ENCODE data around the gene CRB1. TPM values are rescaled to one million over a fixed set of nuclear protein-coding genes. Genes with fewer than 3 reads are reported as not detected.

The CRB1 gene
- total and polyA plus RNA-seq, 2 experiments from 2014 or later: 0.27 to 0.56 TPM

DNA sequence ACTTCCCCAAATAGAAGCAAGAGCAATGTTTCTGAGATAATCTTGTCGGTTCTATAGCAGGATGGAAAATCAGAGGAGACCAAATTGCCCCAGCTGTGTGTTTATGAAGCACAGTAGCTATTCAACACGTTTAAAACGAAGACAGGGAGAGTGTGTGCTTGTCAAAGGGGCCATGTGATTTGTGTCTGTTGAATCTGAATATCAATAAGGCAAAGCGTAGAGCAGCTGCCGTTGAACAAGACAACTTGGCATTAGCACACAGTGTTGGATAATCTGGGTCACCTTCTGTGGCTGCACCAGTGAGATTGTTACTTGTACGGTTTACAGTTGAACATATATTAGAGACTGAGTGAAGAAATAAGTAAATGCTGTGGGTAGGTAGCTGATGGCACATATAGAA is 1.0 kb downstream of the CRB1 start:
- H4K20me1 ChIP-seq (replicated peaks; ENCODE audit: insufficient read depth): no peaks in the 10 kb centered on the region
- H3F3A ChIP-seq (replicated peaks; ENCODE audit: low read depth): no peaks in the 10 kb centered on the region
- H3K27ac ChIP-seq (ENCODE audit: low read depth): no peak overlapping the region
- no peaks in the 10 kb centered on the region for H3K36me3 ChIP-seq (ENCODE audit: insufficient read depth)
- Mint-ChIP-seq H3K27me3 (ENCODE audit: insufficient read depth, low read depth, poor library complexity) (no peaks in the 10 kb centered on the region), H3K27ac (no peak overlapping the region), H3K9me3 (no peaks in the 10 kb centered on the region), H3K36me3 (ENCODE audit: low read depth) (no peaks in the 10 kb centered on the region), H3K4me3 (no peak overlapping the region), H3K4me1 (peaks cover 6% of the 10 kb centered on the region; the same call in 2 of the 3 replicates)
- no peaks in the 10 kb centered on the region for H3K9me2 ChIP-seq (ENCODE audit: insufficient read depth)
- H3K4me2 ChIP-seq: no peak overlapping the region
- no peak overlapping the region for H3K4me3 ChIP-seq
- H3K27me3 ChIP-seq (ENCODE audit: insufficient read depth): no peaks in the 10 kb centered on the region
- TF ChIP-seq JUNB (IDR thresholded peaks at IDR 0.05; ENCODE audit: unreplicated experiment): no peak
- no peak for TF ChIP-seq ZNF114 (CRISPR knock-in tag; IDR thresholded peaks at IDR 0.05)
- TF ChIP-seq, protein P1, sequence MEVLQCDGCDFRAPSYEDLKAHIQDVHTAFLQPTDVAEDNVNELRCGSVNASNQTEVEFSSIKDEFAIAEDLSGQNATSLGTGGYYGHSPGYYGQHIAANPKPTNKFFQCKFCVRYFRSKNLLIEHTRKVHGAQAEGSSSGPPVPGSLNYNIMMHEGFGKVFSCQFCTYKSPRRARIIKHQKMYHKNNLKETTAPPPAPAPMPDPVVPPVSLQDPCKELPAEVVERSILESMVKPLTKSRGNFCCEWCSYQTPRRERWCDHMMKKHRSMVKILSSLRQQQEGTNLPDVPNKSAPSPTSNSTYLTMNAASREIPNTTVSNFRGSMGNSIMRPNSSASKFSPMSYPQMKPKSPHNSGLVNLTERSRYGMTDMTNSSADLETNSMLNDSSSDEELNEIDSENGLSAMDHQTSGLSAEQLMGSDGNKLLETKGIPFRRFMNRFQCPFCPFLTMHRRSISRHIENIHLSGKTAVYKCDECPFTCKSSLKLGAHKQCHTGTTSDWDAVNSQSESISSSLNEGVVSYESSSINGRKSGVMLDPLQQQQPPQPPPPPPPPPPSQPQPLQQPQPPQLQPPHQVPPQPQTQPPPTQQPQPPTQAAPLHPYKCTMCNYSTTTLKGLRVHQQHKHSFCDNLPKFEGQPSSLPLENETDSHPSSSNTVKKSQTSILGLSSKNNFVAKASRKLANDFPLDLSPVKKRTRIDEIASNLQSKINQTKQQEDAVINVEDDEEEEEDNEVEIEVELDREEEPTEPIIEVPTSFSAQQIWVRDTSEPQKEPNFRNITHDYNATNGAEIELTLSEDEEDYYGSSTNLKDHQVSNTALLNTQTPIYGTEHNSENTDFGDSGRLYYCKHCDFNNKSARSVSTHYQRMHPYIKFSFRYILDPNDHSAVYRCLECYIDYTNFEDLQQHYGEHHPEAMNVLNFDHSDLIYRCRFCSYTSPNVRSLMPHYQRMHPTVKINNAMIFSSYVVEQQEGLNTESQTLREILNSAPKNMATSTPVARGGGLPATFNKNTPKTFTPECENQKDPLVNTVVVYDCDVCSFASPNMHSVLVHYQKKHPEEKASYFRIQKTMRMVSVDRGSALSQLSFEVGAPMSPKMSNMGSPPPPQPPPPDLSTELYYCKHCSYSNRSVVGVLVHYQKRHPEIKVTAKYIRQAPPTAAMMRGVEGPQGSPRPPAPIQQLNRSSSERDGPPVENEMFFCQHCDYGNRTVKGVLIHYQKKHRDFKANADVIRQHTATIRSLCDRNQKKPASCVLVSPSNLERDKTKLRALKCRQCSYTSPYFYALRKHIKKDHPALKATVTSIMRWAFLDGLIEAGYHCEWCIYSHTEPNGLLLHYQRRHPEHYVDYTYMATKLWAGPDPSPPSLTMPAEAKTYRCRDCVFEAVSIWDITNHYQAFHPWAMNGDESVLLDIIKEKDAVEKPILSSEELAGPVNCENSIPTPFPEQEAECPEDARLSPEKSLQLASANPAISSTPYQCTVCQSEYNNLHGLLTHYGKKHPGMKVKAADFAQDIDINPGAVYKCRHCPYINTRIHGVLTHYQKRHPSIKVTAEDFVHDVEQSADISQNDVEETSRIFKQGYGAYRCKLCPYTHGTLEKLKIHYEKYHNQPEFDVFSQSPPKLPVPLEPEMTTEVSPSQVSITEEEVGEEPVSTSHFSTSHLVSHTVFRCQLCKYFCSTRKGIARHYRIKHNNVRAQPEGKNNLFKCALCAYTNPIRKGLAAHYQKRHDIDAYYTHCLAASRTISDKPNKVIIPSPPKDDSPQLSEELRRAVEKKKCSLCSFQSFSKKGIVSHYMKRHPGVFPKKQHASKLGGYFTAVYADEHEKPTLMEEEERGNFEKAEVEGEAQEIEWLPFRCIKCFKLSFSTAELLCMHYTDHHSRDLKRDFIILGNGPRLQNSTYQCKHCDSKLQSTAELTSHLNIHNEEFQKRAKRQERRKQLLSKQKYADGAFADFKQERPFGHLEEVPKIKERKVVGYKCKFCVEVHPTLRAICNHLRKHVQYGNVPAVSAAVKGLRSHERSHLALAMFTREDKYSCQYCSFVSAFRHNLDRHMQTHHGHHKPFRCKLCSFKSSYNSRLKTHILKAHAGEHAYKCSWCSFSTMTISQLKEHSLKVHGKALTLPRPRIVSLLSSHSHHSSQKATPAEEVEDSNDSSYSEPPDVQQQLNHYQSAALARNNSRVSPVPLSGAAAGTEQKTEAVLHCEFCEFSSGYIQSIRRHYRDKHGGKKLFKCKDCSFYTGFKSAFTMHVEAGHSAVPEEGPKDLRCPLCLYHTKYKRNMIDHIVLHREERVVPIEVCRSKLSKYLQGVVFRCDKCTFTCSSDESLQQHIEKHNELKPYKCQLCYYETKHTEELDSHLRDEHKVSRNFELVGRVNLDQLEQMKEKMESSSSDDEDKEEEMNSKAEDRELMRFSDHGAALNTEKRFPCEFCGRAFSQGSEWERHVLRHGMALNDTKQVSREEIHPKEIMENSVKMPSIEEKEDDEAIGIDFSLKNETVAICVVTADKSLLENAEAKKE (CRISPR knock-in tag; IDR thresholded peaks at IDR 0.05): no peak
- TF ChIP-seq, protein P2, sequence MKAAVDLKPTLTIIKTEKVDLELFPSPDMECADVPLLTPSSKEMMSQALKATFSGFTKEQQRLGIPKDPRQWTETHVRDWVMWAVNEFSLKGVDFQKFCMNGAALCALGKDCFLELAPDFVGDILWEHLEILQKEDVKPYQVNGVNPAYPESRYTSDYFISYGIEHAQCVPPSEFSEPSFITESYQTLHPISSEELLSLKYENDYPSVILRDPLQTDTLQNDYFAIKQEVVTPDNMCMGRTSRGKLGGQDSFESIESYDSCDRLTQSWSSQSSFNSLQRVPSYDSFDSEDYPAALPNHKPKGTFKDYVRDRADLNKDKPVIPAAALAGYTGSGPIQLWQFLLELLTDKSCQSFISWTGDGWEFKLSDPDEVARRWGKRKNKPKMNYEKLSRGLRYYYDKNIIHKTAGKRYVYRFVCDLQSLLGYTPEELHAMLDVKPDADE (IDR thresholded peaks at IDR 0.05): no peak
- TF ChIP-seq EZH2 (IDR thresholded peaks at IDR 0.05; ENCODE audit: low read depth, unreplicated experiment): no peak
- no peak for TF ChIP-seq CREB1 (CRISPR knock-in tag; IDR thresholded peaks at IDR 0.05; ENCODE audit: low read depth)
- TF ChIP-seq EZH2phosphoT487 (IDR thresholded peaks at IDR 0.05; ENCODE audit: unreplicated experiment): no peak
- TF ChIP-seq, protein P3, sequence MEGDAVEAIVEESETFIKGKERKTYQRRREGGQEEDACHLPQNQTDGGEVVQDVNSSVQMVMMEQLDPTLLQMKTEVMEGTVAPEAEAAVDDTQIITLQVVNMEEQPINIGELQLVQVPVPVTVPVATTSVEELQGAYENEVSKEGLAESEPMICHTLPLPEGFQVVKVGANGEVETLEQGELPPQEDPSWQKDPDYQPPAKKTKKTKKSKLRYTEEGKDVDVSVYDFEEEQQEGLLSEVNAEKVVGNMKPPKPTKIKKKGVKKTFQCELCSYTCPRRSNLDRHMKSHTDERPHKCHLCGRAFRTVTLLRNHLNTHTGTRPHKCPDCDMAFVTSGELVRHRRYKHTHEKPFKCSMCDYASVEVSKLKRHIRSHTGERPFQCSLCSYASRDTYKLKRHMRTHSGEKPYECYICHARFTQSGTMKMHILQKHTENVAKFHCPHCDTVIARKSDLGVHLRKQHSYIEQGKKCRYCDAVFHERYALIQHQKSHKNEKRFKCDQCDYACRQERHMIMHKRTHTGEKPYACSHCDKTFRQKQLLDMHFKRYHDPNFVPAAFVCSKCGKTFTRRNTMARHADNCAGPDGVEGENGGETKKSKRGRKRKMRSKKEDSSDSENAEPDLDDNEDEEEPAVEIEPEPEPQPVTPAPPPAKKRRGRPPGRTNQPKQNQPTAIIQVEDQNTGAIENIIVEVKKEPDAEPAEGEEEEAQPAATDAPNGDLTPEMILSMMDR (conservative IDR thresholded peaks at IDR 0.05; ENCODE audit: low read depth in 2 of 2): no peak
- no peak for TF ChIP-seq NANOG (IDR thresholded peaks at IDR 0.05; ENCODE audit: borderline replicate concordance)
- no peak for TF ChIP-seq POLR2AphosphoS5 (IDR thresholded peaks at IDR 0.05; ENCODE audit: low read depth)
- no peak for TF ChIP-seq ZNF331 (CRISPR knock-in tag; IDR thresholded peaks at IDR 0.05; ENCODE audit: low read depth)
- no peak for TF ChIP-seq STAT1 (IDR thresholded peaks at IDR 0.05; ENCODE audit: unreplicated experiment)
- TF ChIP-seq, protein P4, sequence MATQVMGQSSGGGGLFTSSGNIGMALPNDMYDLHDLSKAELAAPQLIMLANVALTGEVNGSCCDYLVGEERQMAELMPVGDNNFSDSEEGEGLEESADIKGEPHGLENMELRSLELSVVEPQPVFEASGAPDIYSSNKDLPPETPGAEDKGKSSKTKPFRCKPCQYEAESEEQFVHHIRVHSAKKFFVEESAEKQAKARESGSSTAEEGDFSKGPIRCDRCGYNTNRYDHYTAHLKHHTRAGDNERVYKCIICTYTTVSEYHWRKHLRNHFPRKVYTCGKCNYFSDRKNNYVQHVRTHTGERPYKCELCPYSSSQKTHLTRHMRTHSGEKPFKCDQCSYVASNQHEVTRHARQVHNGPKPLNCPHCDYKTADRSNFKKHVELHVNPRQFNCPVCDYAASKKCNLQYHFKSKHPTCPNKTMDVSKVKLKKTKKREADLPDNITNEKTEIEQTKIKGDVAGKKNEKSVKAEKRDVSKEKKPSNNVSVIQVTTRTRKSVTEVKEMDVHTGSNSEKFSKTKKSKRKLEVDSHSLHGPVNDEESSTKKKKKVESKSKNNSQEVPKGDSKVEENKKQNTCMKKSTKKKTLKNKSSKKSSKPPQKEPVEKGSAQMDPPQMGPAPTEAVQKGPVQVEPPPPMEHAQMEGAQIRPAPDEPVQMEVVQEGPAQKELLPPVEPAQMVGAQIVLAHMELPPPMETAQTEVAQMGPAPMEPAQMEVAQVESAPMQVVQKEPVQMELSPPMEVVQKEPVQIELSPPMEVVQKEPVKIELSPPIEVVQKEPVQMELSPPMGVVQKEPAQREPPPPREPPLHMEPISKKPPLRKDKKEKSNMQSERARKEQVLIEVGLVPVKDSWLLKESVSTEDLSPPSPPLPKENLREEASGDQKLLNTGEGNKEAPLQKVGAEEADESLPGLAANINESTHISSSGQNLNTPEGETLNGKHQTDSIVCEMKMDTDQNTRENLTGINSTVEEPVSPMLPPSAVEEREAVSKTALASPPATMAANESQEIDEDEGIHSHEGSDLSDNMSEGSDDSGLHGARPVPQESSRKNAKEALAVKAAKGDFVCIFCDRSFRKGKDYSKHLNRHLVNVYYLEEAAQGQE (IDR thresholded peaks at IDR 0.05; ENCODE audit: unreplicated experiment): no peak
- DNase-seq (ENCODE audit: low spot score): no peak
- peak overlapping the region; percentile 23; the same call in 1 of the 2 replicates for H2AFZ ChIP-seq
- H3K79me2 ChIP-seq (replicated peaks; ENCODE audit: insufficient read depth): no peaks in the 10 kb centered on the region
- ATAC-seq: no peak; the same call in 2 of the 3 replicates
- H3K4me1 ChIP-seq (ENCODE audit: insufficient read depth): no peaks in the 10 kb centered on the region
